Measurements from ENCODE around the gene RPS14. TPM values are rescaled to one million over a fixed set of nuclear protein-coding genes. Genes with fewer than 3 reads are reported as not detected.

Gene RPS14
- total RNA-seq (2014; rRNA removed; shearing (Covaris generic)) = 1,800 and 2,863 TPM in 2 replicates
- 3,415 and 3,568 TPM in 2 replicates for polyA plus RNA-seq (2015; cell fraction: cytosol; rRNA removed)
- 814 and 883 TPM in 2 replicates for polyA plus RNA-seq (2015; cell fraction: nucleus; rRNA removed)

DNA sequence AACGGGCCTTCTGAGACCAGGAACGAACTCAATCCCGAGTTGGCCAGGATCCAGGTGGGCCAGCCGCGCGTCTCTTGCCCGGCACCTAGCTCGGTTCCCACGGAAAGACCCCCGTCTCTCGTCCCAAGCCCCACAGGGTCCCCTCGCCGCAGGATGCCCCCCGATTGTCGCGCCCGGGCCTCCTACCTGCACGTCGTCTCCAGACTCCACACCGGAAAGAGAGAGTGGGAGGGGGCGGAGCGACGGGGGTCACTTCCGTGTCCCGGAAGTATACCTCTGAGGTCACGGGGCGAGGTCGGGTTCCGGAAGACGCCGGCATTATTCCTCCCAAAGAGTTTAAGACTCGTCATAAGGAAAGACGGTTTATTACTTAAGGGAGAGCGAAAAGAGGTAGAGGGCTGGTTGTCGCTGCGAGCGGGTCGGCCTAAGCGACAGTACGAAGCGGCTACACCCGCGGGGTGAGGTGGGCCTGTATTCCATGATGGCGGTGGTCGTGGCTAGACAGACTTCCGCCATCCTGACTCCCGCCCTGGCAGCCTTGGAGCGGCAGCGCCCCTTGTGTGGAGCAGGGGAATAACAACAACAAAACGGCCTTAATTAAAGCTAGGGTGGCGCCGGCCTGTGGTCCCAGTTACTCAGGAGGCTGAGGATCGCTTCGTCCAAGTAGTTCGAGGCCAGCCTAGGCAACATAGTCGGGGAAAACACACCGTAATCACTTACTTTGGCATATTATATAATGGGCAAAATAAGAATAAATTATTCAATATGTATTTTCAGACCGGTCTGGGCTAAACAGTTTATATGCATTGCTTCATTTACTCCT, at the start of gene RPS14:
RPS14 (minus strand) TSS at position 223 of the 823 bp plus-strand sequence. CDS start 2,006 bp downstream, outside the sequence.
- DNase-seq (ENCODE audit: low read depth) = peak; percentile 94

DNA sequence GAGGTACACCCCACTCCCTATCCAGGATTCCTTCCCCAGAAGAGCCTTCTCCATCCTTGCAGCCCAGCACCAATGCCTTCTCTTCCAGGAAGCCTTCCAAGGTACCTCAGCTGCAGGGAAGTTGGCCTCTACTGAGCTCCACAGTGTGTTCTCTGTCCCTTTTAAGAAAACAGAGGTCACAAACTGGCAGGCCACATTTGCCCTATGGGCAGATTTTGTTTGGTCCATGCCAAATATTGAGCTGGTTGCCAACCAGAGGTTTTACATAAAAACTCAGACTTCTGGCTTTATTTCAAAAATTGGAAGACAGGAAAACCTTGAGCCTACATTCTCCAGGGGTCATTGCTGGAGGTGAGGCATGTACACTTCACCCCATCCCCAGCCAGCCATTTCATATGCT, 49.4 kb upstream of the RPS14 start:
- no peak for DNase-seq (ENCODE audit: low read depth)

DNA sequence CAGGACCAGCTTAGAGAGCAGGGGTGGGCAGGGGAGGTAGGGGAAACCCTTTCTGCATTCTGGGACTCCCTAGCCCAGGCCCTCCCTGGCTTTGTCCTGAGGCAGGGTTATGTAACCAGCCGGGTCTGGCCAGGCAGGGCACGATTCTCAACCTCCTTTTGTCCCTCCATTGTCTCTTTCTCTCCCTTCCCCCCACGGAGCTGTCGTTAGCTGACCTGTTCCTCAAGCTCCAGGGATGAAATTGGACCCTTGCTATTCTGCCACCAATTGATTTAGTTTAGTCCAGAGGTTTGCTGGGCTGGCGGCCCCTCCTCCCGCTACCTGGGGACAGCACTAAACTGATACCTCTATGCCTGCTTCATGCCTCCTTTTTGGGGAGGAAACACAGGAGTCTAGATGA, 49.0 kb upstream of the RPS14 start:
- DNase-seq (ENCODE audit: low read depth) = no peak

DNA sequence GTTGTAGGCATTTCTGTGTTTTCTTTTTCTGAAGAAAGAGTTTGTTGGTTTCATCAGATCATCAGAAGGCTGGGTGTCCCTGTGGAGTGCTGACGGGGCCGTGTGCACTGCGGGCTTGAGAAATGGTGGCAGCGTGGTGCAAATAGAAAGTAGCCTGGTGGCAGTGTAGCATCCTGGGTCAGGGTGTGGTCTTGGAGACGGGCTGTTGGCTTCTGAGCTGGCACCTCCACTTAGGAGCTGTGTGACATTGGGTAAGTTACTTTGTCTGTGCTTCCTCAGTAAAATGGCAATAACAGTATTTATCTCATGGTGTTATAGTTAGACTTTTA, 48.4 kb upstream of the RPS14 start:
- DNase-seq (ENCODE audit: low read depth) = no peak

DNA sequence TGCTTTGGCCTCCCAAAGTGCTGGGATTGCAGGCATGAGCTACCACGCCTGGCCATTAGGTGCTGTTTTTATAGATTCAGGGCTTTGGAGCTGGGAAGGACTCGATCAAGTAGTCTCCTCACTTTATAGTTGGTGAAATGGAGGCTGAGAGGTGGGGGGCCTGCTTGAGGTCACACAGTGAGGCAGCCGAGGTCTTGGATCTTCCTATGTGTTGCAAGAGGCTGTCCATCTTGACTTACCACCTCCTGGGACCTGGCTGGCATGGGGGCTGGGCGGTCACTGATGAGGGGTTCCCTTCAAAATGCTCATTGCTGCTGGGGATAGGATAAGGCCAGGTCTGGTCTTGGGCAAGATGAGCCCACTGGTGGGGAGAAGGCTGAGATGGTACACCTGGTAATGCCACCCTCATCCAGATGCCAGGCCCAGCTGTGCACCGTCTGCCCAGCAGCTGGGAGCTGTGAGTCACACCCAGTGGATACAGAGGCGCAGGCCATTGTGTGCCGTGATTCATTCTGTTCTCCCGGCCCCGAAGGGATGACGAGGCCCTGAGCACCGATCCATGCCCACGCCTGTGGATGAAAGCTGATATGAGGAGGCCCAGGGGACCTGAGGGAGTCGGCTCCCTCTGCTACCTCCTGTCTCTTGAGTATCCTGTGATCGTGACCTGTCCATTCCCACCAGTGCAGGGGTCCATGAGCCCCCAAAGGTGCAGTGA, 47.9 kb upstream of the RPS14 start:
- peak; percentile 96 for DNase-seq (ENCODE audit: low read depth)

DNA sequence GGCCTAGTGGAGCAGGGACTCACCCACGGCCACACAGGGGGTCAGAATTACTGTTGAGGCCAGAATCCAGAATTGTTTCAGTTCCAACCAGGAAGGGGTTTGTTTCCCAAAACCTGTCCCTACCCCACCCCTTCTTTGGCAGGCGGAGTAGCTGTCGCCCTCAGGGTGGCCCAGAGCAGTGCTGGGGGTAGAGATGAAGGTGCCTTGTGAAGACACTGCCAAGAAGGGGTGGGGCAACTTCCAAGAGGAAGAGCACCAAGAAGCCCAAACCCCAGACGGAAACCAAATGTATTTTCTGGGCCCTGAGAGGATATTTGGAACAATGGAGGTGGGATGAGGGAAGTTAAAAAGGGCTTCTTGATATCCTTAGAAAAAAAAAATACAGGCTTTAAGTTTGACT, 47.0 kb upstream of the RPS14 start:
- DNase-seq (ENCODE audit: low read depth) = no peak

DNA sequence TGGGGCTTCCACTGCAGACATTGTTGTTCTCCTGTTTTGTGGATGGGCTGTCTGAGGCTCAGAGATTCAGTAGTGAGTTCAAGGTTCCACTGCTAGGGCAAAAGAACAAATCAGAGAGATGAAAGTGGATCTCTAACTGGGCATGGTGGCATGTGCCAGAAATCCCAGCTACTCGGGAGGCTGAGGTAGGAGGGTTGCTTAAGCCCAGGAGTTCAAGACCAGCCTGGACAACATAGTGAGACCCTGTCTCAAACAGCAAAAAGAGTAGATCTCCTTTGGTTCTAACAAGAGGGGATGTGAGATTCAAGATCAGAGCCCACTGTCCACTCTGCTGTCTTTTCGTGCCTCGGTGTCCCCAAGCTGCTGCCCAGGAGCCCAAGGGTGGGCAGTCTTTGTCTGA, 46.6 kb upstream of the RPS14 start:
- no peak for DNase-seq (ENCODE audit: low read depth)

DNA sequence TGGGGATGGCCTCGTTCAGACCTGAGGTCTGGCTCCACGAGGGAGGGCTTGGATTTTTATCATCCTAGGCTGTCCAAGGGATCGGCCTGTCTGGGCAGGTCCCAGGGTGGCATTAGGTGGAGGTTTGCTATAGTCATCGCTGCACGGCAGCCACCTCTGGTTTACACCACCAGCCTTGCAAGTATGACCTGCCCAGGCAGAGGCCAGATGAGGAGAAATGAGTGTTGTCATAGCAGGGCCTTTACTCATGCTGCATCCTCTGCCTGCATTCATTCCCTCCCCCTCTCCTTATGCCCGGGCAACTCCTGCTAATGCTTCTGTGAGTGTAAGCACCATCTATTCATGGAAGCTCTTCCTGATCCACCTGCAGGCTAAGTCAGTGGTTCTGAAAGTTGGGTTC, 43.1 kb upstream of the RPS14 start:
- peak; percentile 93 for DNase-seq (ENCODE audit: low read depth)

DNA sequence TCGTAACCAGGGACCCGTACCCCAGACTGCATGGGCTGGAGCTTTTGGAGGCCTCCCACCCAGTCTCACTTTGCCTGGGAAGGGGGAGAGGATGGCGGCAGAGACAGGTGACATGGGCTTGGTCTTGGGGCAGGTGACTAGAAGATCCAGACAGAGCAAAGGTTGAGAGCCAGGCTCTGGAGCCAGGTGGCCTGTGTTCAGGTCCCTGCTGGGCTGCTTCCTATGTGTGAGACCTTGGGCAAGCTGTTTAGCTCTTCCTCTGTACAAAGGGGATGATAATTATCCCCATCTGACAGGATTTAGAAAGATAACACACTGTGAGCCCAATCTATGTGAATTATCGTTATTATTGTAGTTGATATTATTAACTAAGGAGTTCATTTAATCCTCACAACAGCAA, 42.3 kb upstream of the RPS14 start:
- no peak for DNase-seq (ENCODE audit: low read depth)

DNA sequence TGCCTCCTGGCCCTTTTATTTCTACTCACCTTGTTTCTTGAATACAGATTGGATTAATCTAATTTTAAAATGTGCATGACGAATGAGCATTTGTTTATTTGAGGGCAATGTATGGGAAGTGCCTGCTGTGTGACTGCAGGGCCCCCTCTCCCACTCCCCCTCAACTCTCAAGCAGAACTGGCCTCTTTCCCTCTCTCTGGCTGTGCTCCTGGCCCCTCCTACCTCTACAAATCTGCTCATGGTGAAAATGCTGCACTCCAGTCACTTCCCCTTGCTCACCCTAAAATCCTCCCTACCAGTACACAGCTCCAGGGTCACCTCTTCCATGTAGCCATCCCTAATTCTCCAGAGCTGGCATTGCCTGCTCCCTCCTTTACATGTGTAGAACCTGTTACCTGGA, 41.2 kb upstream of the RPS14 start:
- DNase-seq (ENCODE audit: low read depth) = no peak

DNA sequence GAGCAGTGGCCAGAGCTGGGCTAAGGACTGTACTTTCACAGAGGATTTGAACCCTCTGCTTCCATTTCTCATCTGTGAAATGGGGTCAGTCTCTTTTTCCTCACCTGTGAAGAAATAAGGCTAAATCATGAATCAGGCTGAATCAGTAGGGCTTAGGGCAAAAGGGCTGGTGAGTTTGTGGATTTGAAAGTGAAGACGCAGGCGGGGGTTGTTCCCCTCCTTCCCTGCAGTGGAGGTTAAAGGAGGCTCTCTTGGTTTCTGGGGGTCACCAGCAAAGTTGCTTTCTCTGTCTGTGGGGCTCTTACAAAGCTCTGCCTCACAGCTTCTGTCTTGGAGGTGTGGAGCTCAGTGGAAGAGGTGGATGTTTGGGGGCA, 40.7 kb upstream of the RPS14 start:
- no peak for DNase-seq (ENCODE audit: low read depth)

DNA sequence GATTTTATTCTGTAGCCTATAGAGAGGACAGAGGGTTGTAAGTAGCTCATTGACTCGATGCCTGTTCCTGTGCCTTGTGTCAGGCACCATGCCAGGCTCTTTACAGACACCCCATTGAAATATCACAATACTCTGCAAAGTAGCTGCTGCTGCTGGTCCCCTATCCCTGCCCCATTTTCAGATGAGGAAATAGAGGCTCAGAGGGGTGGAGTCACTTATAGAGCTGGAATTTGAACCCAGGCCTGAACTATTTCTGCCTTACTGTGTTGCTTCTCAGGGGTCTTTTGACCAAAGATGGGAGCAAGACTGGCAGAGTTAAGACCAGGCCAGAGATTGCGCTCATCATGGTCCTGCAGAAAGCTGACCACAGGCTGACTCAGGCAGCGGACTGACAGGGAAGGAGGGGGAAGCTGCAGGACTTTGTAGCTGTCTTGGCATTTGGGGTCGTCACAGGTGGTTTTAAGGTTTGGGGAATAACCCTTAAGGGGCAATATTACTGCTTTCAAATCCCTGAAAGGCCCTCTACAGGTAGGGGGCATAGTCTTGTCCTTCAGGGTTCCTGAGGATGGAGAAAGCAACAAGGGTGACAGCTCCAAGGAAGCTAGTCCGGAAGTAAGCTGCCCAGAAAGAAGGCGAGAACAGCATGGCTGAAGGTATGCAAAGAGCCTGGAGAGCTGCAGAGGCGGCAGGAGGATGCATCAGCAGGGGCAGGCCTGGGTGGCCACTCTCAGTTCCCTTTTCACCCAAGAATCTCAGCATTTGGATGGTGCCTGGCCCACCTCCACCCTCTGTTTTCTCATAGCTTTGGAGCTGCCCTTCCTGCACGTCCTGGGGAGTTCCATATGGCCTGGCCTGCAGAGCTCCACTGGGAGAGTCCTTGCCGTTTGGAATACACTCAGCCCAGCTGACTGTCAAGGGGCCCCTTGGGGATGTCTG, 40.1 kb upstream of the RPS14 start:
- peak; percentile 64 for DNase-seq (ENCODE audit: low read depth)

DNA sequence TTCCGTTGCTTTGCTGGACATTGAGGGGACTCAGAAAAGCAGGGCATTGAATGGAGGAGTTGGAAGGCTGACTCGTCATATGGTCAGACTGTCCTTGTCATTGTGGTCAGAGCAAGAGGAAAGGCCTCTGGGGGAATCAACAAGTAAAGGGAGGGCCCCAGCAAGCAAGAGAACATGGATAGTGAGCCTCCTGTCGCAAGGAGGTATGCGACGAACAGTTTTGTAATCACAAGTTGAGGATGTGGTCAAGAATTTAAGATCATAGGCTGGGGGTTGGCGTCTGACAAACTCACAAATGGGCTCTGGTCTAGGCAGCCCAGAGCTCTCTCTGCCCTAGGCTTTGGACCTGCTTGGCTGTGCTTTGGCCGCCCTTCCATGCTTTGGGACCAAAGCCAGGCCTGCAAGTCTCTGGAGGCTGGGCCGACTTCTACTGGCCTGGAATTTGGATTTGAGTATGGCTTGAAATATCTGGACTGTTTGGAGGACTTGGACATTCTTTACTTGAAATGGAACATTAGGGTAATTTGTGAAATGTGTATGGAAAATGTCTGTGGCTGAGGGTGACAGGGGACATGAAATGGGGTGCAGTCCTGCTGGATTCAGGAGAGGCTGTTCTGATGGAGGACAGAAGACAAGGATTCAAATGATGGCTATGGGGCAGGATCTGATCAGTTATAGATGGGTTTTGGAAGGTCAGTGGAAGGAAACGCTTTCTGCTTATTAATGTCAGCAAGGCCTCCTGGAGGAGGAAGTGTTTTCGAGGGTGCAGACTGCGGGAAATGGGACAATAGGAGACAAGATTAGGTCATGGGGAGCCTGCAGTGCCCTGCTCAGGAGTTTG, 39.2 kb upstream of the RPS14 start:
- DNase-seq (ENCODE audit: low read depth) = peak; percentile 80

DNA sequence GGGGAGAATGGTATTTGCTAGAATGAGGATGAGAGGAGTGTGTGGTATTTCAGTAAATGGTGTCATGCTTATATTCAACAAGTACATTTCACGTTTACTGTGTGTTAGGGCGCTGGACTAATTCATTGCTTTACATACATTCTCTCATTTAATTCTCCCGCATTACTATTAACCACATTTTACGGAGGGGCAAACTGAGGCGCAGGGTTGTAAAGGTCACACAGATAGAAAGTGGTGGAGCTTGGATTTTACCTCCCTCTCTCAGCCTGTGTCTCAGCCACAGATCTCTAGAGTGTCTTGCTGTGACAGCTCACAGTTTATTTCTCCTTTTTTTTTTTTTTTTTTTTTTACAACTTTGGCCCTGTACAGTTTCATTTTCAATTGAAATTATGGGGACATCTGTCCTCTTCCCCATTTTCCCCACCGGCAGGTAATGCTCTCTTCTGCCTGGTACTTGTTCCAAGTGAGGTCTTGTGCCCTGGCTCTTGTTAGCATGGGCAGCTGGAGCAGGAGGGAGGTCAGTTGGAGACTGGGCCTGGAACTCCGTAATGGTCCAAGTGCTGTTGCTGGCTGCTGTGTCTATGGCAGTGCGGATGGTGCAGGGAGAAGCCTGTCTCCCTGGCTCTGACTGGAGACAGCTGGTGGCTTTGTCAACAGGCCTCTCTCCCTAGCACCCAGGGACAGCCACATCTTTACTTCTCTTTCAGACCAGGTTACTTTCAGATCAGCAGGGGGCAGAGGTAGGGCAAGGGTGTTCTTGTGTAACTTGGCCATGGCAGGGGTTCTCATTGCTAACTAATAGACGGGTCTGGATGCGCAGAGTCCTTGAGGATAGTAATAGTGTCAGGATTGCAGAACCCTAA, 37.9 kb upstream of the RPS14 start:
- peak; percentile 44 for DNase-seq (ENCODE audit: low read depth)

DNA sequence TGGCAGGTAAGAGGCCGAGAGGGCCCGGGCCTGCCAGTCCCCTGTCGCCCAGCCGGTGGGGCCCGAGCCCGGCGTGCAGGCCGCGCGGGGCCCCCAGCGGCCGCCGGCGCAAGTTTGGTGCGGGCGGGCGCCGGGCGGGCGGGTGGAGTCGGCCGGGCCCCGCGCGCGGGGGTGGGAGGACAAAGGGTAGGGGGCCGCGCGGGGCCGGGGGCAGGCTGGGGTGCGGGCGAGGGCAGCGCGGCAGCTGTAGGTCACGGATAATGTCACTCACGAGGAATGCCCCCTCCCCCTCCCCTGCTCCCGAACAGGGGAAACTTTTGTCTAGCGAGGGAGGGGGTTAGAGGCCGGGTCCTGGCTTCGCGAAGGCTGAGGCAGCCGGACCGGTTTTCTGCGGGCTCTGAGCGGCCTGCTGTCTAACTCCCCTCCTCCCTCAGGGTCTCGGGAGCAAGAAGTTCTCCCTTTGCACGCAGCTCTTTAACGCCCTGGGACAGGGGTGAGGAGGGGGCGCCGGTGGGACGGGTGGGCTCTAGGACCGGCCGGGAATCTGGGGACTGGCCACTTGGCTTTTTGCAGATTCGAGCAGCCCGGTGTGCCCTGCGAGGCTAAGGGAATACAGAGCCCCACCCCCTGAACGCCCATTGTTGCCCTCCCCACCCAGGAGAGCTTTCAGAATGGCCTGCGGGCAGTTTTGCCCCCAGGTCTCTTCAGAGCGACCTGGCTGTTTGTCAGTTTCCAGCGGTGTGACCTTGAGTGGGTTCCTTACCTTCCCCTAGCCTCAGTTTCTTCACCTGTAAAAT, 37.1 kb upstream of the RPS14 start:
- peak; percentile 60 for DNase-seq (ENCODE audit: low read depth)

DNA sequence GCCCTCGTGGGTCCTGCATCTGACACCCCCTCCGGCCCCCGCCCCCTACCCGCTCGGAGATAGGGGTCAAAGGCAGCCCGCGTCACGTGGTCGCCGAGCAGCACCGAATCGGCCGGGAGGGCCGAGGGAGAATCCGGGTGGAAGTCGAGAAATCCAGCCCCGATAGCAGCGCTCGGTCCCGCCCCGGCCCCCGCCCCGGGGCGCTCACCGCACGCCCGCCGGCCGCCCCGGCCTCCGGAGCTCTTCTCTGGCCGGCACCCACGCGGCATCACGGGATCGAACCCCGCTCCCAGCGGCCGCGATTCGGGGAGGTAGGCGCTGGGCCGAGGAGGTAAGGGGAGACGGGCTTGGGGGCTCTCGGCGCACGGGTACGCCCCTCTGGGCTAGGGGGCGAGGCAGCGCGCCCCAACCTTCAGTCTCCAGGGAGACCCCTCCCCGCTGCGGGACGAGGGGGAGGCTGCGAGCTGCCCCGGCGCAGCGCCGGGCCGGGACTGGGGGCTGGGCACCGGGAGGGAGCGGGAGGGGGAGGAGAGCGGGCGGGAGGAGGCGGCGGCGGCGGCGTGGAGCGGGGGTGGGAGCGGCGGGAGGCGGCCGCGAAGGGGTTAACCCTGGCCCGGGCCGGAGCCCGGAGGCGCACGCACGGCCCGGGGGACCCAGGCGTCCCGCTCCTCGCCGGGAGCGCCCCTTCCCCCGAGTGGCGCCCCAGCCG, 36.3 kb upstream of the RPS14 start:
- peak; percentile 32 for DNase-seq (ENCODE audit: low read depth)

DNA sequence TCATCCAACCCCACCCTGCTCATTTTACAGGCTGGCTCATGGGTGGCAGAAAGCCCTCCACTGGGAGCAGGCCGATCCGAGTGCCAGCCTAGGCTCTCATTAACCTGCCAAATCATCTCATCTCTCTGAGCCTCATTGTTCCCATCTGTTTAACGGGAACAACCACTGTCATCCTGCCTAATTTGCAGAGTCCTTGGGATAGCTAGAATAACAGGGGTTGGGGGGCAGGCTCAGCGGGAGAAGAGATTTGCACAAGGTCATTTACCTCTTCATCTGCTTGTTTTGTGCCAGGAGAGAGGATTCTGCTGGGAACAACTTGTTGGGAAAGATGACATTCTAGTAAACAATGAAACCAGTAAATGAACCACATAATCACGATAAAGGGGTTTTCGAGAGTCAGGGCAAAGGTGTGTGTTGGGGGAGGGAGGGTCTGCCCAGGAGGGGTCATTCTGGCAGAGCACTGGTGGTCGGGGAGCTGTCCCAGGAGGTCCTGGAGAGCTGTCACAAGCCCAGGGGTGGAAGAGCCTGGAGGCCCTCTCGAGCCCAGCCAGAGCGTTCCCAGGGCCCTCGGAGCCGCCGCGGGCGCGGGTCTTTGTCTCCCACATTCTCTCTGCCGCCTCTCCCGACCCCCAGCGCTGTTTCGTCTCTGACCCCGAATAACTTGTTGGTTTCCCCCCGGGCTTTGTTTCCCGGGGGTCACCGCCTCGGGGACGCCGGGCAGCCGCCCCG, 35.6 kb upstream of the RPS14 start:
- DNase-seq (ENCODE audit: low read depth) = no peak

Measured in HT1080 (cell line).